ENCODE results near the gene SBF2.
"Not testable (repeated sequence)": the region's sequence is repeated elsewhere in the genome, so short reads cannot be mapped to it uniquely, and the experiment has no call there.

The SBF2 gene

GRCh38 chr11:9748361-9748970, 545.6 kb downstream of the SBF2 start:
- peak; percentile 78 for DNase-seq (ENCODE audit: low read depth)
- H3K4me3 ChIP-seq (ENCODE audit: low read length), result 0 out of 2 replicates have a peak overlapping the region, but pooled peaks have one; percentile 5
- TF ChIP-seq CTCF (conservative IDR thresholded peaks at IDR 0.05; ENCODE audit: low read length), result peak; percentile 62

GRCh38 chr11:9747828-9748227, 546.2 kb downstream of the SBF2 start:
- TF ChIP-seq CTCF (conservative IDR thresholded peaks at IDR 0.05; ENCODE audit: low read length), result no peak
- H3K4me3 ChIP-seq (ENCODE audit: low read length), result no peak overlapping the region
- no peak for DNase-seq (ENCODE audit: low read depth)

GRCh38 chr11:9747229-9747628, 546.8 kb downstream of the SBF2 start:
- H3K4me3 ChIP-seq (ENCODE audit: low read length), result no peak overlapping the region
- TF ChIP-seq CTCF (conservative IDR thresholded peaks at IDR 0.05; ENCODE audit: low read length), result no peak
- DNase-seq (ENCODE audit: low read depth), result no peak

- H3K4me3 ChIP-seq (ENCODE audit: low read length), result no peak overlapping the region
- TF ChIP-seq CTCF (conservative IDR thresholded peaks at IDR 0.05; ENCODE audit: low read length), result no peak
- no peak for DNase-seq (ENCODE audit: low read depth)
Observed at GRCh38 chr11:9745411-9746211, 548.4 kb downstream of the SBF2 start.

GRCh38 chr11:9743512-9743911, 550.5 kb downstream of the SBF2 start:
- H3K4me3 ChIP-seq (ENCODE audit: low read length); DNase-seq (ENCODE audit: low read depth): not testable (repeated sequence)

- no peak for DNase-seq (ENCODE audit: low read depth)
- no peak for TF ChIP-seq CTCF (conservative IDR thresholded peaks at IDR 0.05; ENCODE audit: low read length)
- H3K4me3 ChIP-seq (ENCODE audit: low read length), result no peak overlapping the region
Observed at GRCh38 chr11:9741260-9741659, 552.8 kb downstream of the SBF2 start.

- no peak overlapping the region for H3K4me3 ChIP-seq (ENCODE audit: low read length)
- no peak for TF ChIP-seq CTCF (conservative IDR thresholded peaks at IDR 0.05; ENCODE audit: low read length)
Observed at GRCh38 chr11:9740202-9740883, 553.7 kb downstream of the SBF2 start.

More at GRCh38 chr11:9740202-9740883, 553.7 kb downstream of the SBF2 start:
- DNase-seq (ENCODE audit: low read depth), result no peak

Measured in AG10803 (cell line).